ENCODE measurements around the gene AP5S1.
"Not testable (repeated sequence)": the region's sequence is repeated elsewhere in the genome, so short reads cannot be mapped to it uniquely, and the experiment has no call there.

Gene AP5S1

GRCh38 chr20:3794168-3794567, 26.2 kb upstream of the AP5S1 start:
- DNase-seq: not testable (repeated sequence)

GRCh38 chr20:3794701-3795420, 25.5 kb upstream of the AP5S1 start:
- no peak for DNase-seq

GRCh38 chr20:3795511-3796468, 24.6 kb upstream of the AP5S1 start, which contains the start of gene CDC25B:
Gene CDC25B, plus strand, starts transcription at chr20:3796310. Its CDS starts 222 bp downstream, at chr20:3796532.
- DNase-seq: peak; percentile 88

GRCh38 chr20:3796477-3797225, 23.7 kb upstream of the AP5S1 start:
- DNase-seq: no peak

GRCh38 chr20:3797226-3797545, 23.2 kb upstream of the AP5S1 start:
- DNase-seq: no peak

- DNase-seq: no peak
Measured at GRCh38 chr20:3797592-3798372, 22.6 kb upstream of the AP5S1 start.

- no peak for DNase-seq
Measured at GRCh38 chr20:3798373-3798768, 22.0 kb upstream of the AP5S1 start.

GRCh38 chr20:3798908-3799248, 21.5 kb upstream of the AP5S1 start:
- no peak for DNase-seq

- no peak for DNase-seq
Measured at GRCh38 chr20:3800256-3800877, 20.0 kb upstream of the AP5S1 start.

GRCh38 chr20:3800878-3801260, 19.5 kb upstream of the AP5S1 start:
- DNase-seq: no peak

GRCh38 chr20:3801299-3801698, 19.0 kb upstream of the AP5S1 start:
- DNase-seq: no peak

- no peak for DNase-seq
Measured at GRCh38 chr20:3801846-3802245, 18.5 kb upstream of the AP5S1 start.

GRCh38 chr20:3802524-3803239, 17.7 kb upstream of the AP5S1 start:
- DNase-seq: no peak

GRCh38 chr20:3803289-3803688, 17.1 kb upstream of the AP5S1 start:
- no peak for DNase-seq

GRCh38 chr20:3803854-3804253, 16.5 kb upstream of the AP5S1 start:
- DNase-seq: no peak

- DNase-seq: no peak
Measured at GRCh38 chr20:3804254-3804751, 16.0 kb upstream of the AP5S1 start.

- no peak for DNase-seq
Measured at GRCh38 chr20:3804781-3805180, 15.6 kb upstream of the AP5S1 start.

- DNase-seq: no peak
Measured at GRCh38 chr20:3808544-3808943, 11.8 kb upstream of the AP5S1 start.

GRCh38 chr20:3811467-3812258, 8.7 kb upstream of the AP5S1 start:
- peak; percentile 98 for DNase-seq

- DNase-seq: no peak
Measured at GRCh38 chr20:3812259-3812681, 8.1 kb upstream of the AP5S1 start.

Measured in NCI-H1694 (cell line).